Erythroblast (primary cell): ENCODE measurements around the gene BMP8A.

Experiments used
- GATA1 ChIP-seq: IDR thresholded peaks from 2 replicates; pipeline ENCODE4 v1.6.1; 2011; ENCODE audit warnings: low read depth, mild to moderate bottlenecking, control low read depth, low read length, moderate library complexity
- POLR2A ChIP-seq: IDR thresholded peaks from 2 replicates; pipeline ENCODE4 v1.6.1; 2011; ENCODE audit warnings: mild to moderate bottlenecking, low read length

GRCh38 chr1:39528082-39528481, 36.6 kb downstream of the BMP8A start:
- TF ChIP-seq POLR2A (no peak), GATA1 (no peak)
